ENCODE data around the gene ARHGEF26.

DNA sequence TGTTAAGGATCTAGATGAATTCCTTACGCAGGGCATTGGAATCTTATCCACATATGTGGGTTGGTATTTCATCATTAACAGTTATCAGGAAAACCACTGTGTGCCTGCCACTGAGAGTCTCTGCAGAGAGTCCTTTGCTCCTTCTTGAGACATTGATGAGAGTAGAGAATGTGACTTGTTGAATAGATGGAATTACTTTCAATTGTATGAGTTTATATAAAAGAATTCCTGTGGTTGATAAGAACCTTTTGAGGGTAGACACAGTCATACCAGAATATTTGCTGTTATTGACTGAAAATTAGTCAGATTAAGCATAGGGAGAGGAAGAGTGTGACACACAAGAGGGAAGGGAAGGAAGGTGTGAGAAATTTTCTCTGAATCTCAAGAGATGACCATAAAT, 30.8 kb downstream of the ARHGEF26 start:
- TF ChIP-seq, protein P1, sequence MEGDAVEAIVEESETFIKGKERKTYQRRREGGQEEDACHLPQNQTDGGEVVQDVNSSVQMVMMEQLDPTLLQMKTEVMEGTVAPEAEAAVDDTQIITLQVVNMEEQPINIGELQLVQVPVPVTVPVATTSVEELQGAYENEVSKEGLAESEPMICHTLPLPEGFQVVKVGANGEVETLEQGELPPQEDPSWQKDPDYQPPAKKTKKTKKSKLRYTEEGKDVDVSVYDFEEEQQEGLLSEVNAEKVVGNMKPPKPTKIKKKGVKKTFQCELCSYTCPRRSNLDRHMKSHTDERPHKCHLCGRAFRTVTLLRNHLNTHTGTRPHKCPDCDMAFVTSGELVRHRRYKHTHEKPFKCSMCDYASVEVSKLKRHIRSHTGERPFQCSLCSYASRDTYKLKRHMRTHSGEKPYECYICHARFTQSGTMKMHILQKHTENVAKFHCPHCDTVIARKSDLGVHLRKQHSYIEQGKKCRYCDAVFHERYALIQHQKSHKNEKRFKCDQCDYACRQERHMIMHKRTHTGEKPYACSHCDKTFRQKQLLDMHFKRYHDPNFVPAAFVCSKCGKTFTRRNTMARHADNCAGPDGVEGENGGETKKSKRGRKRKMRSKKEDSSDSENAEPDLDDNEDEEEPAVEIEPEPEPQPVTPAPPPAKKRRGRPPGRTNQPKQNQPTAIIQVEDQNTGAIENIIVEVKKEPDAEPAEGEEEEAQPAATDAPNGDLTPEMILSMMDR (IDR thresholded peaks at IDR 0.05): no peak
- no peak for TF ChIP-seq POLR2A (IDR thresholded peaks at IDR 0.05)
